ENCODE results near the gene PRDM5. TPM values are rescaled to one million over a fixed set of nuclear protein-coding genes. Genes with fewer than 3 reads are reported as not detected.

PRDM5 gene
- total RNA-seq, 6 experiments from 2014 or later: 0.20 to 0.64 (median 0.36) TPM

DNA sequence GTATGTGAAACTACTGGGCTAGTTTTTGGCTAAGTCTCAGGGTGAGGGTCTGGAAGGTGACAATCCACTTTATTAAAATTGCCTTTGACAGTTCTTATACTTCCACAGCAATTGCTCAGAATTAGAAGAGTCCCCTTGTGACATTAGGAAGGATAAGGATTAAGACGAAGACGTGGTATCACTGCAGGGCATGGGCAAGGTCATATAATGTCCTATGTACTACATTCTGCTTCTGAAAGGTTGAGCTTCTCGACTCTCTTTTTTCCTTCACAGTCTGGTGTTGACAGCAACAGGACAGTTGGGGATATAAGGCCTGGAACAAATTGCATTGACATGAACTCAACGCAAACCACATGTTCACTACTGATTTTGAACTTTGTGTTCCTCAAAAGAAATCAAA, 40.9 kb upstream of the PRDM5 start:
- Histone ChIP-seq H3K27me3 (no peaks in the 10 kb centered on the region), H3K4me3 (no peak overlapping the region), H3K27ac (no peak overlapping the region), H3K4me1 (no peaks in the 10 kb centered on the region), H3K36me3 (no peaks in the 10 kb centered on the region), H3K9me3 (no peaks in the 10 kb centered on the region)
- TF ChIP-seq, protein P1, sequence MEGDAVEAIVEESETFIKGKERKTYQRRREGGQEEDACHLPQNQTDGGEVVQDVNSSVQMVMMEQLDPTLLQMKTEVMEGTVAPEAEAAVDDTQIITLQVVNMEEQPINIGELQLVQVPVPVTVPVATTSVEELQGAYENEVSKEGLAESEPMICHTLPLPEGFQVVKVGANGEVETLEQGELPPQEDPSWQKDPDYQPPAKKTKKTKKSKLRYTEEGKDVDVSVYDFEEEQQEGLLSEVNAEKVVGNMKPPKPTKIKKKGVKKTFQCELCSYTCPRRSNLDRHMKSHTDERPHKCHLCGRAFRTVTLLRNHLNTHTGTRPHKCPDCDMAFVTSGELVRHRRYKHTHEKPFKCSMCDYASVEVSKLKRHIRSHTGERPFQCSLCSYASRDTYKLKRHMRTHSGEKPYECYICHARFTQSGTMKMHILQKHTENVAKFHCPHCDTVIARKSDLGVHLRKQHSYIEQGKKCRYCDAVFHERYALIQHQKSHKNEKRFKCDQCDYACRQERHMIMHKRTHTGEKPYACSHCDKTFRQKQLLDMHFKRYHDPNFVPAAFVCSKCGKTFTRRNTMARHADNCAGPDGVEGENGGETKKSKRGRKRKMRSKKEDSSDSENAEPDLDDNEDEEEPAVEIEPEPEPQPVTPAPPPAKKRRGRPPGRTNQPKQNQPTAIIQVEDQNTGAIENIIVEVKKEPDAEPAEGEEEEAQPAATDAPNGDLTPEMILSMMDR (IDR thresholded peaks at IDR 0.05): no peak
- no peak for TF ChIP-seq POLR2A (IDR thresholded peaks at IDR 0.05)
- WGBS (ENCODE audit: insufficient coverage, low coverage, low lambda C conversion rate, missing lambda C conversion rate): 69% methylated on average over 4 of the region's 4 CpGs
- ATAC-seq: no peak
- intact Hi-C loops (cut with DNase I): no loop called here
- DNase-seq: no peak

- TF ChIP-seq POLR2A (IDR thresholded peaks at IDR 0.05): no peak
- TF ChIP-seq, protein P1 (IDR thresholded peaks at IDR 0.05): no peak
- Histone ChIP-seq H3K9me3 (no peaks in the 10 kb centered on the region), H3K4me3 (no peak overlapping the region), H3K4me1 (no peaks in the 10 kb centered on the region), H3K36me3 (no peaks in the 10 kb centered on the region), H3K27ac (no peak overlapping the region), H3K27me3 (no peaks in the 10 kb centered on the region)
- ATAC-seq: no peak
- intact Hi-C loops (cut with DNase I): no loop called here
- no peak for DNase-seq
- WGBS (ENCODE audit: insufficient coverage, low coverage, low lambda C conversion rate, missing lambda C conversion rate): 0% methylated on average over 1 of the region's 2 CpGs
Observed at GRCh38 chr4:120960656-120961267, 38.2 kb upstream of the PRDM5 start.

GRCh38 chr4:120948382-120948781, 25.9 kb upstream of the PRDM5 start:
- Histone ChIP-seq H3K9me3 (no peaks in the 10 kb centered on the region), H3K4me3 (no peak overlapping the region), H3K27ac (no peak overlapping the region), H3K4me1 (no peaks in the 10 kb centered on the region), H3K36me3 (no peaks in the 10 kb centered on the region), H3K27me3 (no peaks in the 10 kb centered on the region)
- intact Hi-C loops (cut with DNase I): no loop called here
- WGBS (ENCODE audit: insufficient coverage, low coverage, low lambda C conversion rate, missing lambda C conversion rate): 73% methylated on average over 3 of the region's 4 CpGs
- no peak for TF ChIP-seq POLR2A (IDR thresholded peaks at IDR 0.05)
- TF ChIP-seq, protein P1 (IDR thresholded peaks at IDR 0.05): no peak
- ATAC-seq: no peak
- no peak for DNase-seq

DNA sequence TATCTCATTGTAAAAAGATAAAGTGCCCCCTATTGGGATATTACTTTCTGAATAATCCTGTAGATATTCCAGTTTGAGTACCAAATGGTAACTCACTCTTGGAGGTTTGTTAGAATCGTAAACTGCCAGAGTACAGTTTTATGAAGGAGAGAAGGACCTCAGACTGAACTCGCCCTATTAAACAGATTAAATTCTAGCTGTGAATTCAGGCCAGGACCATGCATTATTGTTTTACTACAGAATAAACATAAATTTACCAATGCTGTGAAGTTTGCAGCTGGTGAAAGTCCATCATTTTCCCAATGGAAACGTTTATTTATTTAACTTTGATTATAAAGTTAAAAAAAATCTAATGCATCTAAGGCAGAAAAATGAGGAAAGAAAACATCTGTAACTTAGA, 20.2 kb upstream of the PRDM5 start:
- Histone ChIP-seq H3K36me3 (no peaks in the 10 kb centered on the region), H3K27me3 (no peaks in the 10 kb centered on the region), H3K9me3 (no peaks in the 10 kb centered on the region), H3K4me3 (no peak overlapping the region), H3K4me1 (no peaks in the 10 kb centered on the region), H3K27ac (no peak overlapping the region)
- 41% methylated on average over 3 of the region's 3 CpGs for WGBS (ENCODE audit: insufficient coverage, low coverage, low lambda C conversion rate, missing lambda C conversion rate)
- no peak for DNase-seq
- TF ChIP-seq, protein P1 (IDR thresholded peaks at IDR 0.05): no peak
- no peak for TF ChIP-seq POLR2A (IDR thresholded peaks at IDR 0.05)
- no peak for ATAC-seq
- intact Hi-C loops (cut with DNase I): no loop called here

DNA sequence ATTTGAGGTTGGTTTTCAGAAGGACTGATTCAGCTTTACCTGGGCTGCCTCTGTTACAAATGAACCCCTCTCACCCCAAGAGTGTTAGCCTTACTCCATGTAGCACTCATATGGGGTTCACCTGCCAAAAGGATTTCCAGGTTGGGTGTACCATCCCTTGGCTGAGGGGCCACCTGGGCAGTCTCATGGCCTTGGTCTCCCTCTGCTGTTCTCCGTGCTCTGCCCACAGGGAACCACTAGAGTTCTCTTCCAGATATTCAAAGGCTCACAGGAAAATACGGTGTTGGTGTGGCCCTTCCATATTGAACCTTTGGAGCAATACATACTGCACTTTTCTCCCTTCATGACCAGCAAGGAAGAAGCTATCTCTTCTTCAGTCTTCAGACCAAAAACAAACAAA, 18.0 kb upstream of the PRDM5 start:
- ATAC-seq: no peak
- intact Hi-C loops (cut with DNase I): no loop called here

More for the DNA sequence above, 18.0 kb upstream of the PRDM5 start:
- no peaks in the 10 kb centered on the region for H3K9me3 ChIP-seq
- H3K27me3 ChIP-seq: no peaks in the 10 kb centered on the region
- H3K27ac ChIP-seq: no peak overlapping the region
- WGBS (ENCODE audit: insufficient coverage, low coverage, low lambda C conversion rate, missing lambda C conversion rate): 83% methylated on average over 2 of the region's 2 CpGs
- no peak for DNase-seq
- no peaks in the 10 kb centered on the region for H3K4me1 ChIP-seq
- H3K36me3 ChIP-seq: no peaks in the 10 kb centered on the region
- no peak overlapping the region for H3K4me3 ChIP-seq
- TF ChIP-seq, protein P1 (IDR thresholded peaks at IDR 0.05): no peak

Measured in right lobe of liver (tissue), 6 donors.